GM19463 (cell line): ENCODE data around the gene TMEM174.

Experiments
- ATAC-seq: cut with Tn5 transposase; IDR thresholded peaks from one replicate; pipeline ENCODE4 v1.9.1; 2021; ENCODE audit warnings: mild to moderate bottlenecking, moderate library complexity; ENCODE audit not compliant: unreplicated experiment

TMEM174 gene, protein sequence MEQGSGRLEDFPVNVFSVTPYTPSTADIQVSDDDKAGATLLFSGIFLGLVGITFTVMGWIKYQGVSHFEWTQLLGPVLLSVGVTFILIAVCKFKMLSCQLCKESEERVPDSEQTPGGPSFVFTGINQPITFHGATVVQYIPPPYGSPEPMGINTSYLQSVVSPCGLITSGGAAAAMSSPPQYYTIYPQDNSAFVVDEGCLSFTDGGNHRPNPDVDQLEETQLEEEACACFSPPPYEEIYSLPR

DNA sequence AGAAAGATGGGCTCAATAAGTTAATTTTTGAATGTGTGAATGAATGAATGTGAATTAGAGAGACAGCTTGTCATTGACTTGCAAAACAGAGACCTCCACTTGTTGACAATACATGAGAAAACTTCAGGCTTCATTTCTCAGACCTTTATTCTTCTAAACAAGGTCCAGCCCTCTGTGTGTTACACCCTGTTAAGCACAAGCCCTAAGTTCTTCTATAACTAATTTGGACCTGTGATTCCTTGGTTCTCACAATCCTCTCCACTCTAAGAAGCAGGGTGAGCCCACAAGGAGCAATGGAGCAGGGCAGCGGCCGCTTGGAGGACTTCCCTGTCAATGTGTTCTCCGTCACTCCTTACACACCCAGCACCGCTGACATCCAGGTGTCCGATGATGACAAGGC lies at the start of gene TMEM174:
Gene TMEM174, plus strand, starts transcription at position 243 of the 400 bp plus-strand sequence. Its CDS starts 51 bp downstream, at position 294.
- ATAC-seq: no peak

DNA sequence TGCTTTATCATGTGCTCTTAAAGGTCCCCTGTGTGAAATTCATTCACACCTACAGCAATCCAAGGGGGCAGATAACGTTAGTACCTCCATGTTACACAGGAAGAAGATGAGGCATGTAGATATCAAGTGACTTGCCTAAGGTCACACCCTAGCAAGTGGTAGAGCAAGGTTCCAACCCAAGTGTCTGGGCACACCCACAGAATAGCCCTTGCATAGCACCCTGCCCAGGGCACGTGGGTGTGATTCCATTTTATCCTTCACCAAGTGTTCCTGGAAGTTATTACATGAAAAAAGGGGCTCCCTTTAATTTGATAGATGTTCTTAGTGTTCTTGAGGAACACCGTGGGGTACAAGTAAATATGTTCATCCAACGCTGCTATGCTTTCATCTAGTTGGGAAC lies 47.7 kb upstream of the TMEM174 start:
- no peak for ATAC-seq

DNA sequence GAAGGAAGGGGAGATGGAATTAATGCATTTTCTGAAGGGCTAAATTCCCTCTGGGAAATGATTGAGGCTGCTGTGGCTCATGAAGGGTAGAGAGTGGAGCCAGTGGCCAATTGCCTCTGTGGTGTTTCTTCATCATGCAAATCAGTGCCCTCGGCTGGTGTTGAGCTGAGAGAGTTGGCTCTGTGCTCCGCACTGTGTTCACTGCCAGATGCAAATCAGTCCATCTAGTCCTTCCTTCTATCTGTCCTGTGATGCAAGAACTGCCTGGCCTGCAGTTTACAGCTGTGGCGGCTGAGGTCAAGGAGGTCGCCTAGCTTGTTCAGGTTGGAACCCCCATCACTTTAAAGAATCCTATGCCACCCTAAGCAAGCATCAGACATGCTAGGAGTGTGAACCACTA lies 46.6 kb upstream of the TMEM174 start:
- no peak for ATAC-seq

DNA sequence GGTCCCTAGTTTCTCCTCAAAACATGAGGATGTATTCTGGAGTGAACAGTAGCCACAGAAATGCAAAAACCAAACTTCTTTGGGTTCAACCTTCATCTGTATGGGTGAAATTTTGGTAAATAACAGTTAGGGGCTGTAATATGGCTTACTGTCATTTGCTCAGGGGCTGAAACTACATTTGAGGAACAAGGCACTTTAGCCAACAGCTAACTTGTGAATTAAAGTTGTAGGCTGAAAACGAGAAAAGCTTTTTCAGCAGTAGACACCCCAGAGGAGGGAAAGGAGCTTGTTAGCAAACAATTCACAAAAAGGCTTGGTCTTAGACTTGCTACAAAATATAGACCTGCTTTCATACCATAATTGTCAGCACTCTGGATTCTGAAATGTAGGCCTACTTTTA lies 46.0 kb upstream of the TMEM174 start:
- ATAC-seq: no peak

DNA sequence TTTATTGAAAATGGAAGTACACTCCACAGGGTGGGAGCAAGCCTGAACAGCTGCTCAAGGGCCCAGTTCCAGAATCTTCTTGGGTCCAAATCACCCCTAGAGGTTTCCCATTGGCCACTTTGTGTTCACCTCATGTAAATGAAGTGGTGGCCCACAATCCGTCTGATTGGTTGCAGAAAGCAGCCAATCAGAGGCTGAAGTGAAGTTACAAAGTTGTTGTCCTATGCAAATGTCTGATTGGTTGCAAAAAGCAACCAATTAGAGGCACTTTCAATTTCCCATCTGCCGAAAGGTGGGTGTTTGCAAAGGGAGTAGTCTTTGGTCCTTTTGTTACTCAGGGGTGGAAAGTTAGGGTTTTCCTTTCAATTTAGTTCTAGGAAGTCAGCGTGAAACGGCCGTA lies 43.9 kb upstream of the TMEM174 start:
- ATAC-seq: no peak

DNA sequence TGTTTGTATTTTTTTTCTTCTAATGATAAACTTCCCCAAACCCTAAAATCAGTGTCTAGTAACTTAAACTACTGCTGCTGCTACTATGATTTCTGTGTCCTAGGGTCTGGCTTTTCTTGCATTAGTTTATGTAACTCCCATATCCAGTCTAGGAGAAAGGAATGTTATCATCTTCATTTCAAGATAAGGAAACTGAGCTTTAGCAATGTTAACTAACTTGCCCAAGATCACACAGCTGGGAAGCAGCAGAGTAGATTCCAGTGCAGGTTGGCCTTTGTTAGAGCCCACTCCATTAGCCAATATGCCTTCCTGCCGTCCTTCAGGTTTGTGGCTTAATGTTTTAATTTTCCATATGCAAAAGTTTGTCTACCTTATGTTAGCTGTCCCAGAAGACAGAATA lies 42.2 kb upstream of the TMEM174 start:
- no peak for ATAC-seq

DNA sequence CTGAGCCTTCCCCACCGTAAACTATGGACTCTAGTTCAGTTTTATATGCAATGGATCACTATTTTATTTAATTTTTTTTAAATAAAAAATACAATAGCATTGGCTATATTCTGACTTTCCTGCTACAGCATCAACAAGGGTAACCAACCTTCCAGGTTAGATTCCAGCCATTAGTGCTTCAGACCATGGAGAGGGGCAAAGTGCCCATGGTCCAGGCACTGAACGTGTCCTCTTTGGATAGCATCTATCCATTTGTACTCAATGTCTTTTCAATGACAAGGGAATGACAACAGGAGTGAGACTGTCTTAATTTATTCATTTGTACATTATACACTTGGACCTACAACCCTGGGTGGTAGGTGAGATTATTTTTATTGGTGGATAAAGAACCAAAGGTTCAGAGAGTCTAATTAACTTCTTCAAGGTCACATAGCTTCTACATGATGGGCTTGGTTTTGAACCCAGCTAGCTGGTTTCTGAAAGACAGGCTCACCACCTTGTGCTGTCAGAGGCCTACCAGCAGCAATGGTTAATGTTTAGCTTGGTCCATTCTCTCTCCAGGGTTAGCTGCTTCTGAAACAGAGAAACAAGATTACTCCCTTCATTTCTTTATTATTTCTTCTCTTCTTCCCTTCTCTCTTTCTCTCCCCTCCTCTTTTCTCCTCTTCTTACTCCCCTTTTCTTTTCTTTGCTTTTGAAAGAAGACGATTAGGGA lies 41.1 kb upstream of the TMEM174 start:
- ATAC-seq: no peak

DNA sequence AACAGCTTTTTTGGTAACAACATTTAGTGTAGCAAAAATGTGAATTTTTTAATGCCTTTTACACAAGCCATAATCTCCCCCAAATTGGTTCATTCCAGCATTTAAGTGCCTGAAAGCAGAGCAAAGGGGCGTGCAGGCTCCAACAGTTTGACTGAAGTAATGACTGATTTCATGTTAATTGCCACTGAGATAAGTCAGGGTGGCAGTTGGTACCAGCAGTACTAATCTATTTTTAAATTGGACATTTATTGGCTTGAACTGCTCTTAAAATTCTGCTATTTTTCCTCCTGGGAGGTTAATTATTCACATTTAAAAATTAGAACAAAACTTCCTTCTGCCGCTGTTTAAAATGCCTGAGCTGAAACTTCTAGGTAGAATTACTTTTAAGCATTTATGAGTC lies 40.2 kb upstream of the TMEM174 start:
- ATAC-seq: no peak

DNA sequence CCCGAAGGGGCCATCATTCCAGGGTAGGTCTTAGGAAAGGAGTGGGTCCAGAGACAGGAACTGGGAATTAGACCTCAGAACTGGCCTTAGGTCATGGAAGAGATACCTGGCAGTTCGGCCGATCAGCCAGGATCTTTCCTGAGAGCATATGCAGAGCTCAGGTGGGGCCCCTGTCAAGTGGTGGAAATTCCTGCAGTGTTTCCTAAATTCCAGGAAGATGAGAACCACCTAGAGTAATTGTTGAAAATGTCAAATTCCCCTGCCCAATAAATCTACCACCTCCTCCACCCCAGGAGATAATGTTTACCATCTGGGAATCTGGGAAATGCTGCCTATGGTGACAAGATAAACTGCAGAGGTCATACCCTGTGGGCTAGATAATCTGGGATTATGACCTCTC lies 38.0 kb upstream of the TMEM174 start:
- no peak for ATAC-seq

DNA sequence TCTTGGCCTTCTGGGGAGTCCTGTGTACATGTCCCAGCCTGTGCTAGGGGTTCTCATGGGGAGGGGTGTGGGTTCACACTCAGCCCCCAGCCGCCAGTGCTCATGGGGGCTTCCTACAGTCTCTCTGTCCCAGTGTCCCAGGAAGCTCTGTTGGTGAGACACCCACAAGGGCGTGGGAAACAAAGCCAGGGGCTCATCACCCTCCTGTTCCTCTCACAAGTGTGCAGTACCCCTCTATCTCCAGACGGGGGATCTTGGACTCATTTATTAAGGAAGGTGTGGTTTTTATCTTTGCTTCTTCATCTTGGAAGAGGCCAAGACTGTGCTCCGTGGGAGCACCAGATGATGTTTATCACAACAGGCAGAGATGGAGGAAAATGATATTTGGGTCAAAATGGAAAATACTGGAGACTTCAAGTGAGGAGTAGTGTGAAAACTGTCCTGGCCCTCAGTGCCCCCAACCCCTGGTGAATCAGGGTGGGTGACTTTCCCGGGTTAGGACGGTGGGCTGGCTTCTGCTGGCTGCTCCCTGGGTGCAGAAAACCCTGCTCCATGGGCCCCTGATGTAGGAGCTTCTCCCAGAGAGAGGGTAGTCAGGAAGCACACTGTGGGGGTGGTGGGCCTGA lies 37.5 kb upstream of the TMEM174 start:
- peak; percentile 47 for ATAC-seq

DNA sequence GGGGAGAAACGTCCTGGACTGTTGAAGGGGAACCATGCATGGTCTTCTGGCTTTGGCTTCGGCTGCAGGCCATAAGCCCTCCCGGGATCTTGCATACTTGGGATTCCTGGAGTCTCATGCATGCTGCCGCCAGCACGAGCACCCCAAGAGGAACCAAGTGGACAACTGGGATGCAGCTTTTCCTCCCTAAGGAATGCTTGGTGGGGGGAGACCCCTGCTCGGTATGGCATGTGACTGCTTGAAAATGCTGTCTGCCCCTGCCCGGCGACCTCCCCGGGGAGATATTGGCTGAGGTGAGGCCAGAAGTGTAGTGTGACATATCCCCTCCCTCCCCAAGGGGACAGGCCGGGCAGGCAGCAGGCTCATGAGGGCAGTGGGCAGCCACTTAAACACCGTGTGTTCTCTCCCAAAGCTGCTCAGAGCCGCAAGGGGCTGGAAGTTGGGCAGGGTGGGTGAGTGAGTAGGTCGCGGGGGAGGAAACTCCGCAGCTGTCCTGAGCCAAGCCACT lies 36.9 kb upstream of the TMEM174 start:
- no peak for ATAC-seq

DNA sequence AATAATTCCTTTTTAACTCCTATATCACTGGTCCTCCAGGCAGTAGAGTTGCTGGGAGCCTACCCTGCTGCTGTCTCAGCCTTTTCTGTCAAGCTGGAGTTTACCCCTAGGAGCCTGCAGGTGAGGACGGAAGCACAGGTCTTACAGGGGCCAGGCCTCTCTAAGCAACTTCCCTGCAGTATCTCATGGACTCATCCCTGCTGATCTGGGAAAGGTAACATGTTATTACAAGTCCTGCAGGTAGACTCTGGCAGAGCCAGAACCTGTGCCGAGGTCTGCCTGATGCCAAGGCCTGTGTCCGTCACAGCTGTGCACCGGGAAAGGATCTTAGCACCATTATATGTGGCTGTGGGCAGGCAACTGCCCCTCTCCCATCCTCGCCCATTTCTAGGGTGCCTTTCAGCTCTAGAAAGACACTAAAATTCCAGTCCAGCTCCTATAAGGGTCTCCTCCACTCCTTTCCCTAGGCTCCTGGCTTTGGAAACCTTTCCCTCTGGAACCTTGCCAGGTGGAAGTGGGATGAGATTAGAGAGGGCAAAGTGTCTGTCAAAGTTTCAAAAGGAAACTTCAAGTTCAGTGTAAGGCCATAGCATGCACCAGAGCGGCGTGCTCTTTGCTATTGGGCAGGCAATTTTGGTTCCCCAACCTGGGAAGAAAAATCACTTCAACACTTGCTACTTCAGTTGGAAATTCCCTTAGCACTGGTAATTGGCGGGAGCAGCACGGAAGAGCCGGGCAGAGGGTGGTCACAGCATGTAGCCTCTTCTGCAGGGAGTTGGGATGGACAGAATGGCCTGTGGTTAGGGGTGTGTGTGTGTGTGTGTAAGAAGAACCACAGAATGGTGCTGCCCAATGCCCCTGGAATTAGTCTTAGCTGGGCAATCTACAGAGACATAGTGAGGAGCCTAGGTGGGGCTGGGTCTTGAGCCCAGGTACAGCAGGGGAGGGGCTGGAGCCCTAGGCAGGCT lies 35.1 kb upstream of the TMEM174 start:
- no peak for ATAC-seq

DNA sequence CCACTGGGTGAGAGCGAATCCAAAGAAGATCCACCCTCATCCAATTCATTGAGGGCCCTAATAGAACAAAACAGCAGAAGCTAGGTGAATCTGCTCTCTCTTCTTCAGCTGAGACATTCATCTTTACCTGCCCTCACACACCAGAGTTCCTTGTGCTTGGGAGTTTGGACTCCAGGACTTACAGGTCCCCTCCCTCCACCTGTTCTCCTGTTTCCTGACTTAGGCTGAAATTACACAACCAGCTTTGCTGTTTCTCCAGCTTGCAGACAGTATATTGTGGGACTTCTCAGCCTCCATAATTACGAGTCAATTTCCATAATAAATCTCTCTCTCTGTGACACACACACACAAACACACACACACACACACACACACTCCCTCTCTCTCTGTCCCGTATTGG lies 33.5 kb upstream of the TMEM174 start:
- no peak for ATAC-seq

DNA sequence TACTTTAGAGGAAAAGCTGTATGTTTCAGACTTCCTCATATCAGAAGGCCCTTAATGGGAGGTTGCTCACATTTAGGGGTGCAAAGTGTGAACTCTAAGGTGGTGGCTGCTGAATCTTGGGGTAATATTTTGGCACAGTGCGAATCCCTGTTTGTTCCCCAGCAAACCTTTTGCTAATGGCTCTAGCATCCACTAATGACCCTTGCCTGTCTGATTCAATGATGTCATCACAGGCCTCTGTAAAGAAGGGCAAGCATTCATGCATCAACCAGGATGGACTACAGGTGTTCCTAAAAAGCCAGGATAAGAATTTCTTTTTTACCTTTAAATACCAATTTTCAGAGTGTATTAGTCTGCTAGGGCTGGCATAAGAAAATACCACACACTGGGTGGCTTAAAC lies 32.2 kb upstream of the TMEM174 start:
- no peak for ATAC-seq

DNA sequence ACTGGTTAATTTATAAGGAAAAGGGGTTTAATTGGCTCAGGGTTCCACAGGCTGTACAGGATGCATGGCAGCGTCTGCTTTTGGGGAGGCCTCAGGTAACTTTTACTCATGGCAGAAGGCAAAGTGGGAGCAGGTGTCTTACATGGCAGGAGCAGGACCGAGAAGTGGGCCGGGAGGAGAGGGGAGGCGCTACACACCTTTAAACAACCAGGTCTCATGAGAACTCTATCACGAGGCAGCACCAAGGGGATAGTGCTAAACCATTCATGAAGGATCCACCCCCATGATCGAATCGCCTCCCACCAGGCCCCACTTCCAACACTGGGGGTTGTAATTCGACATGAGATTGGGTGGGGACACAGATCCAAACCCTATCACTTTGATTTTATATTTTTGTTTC lies 31.0 kb upstream of the TMEM174 start:
- no peak for ATAC-seq

DNA sequence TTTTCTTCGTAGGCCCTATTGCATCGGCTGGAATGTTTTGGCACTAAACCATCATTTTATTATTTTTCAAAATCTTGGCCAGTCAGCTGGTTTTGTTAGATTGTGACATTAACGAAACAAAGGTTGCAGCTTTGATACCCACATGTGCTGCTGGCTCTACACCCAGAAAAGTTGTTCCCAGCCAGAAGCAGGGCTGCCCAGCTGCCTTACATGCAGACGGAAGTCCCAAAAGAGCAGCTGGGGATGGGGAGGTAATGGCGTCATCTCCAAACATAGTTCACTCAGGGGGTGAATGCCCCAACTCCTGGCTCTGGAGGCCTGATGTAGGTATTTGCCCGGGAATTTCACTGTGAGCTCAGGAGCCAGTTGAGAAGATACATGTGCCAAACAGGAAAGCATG lies 29.3 kb upstream of the TMEM174 start:
- no peak for ATAC-seq

DNA sequence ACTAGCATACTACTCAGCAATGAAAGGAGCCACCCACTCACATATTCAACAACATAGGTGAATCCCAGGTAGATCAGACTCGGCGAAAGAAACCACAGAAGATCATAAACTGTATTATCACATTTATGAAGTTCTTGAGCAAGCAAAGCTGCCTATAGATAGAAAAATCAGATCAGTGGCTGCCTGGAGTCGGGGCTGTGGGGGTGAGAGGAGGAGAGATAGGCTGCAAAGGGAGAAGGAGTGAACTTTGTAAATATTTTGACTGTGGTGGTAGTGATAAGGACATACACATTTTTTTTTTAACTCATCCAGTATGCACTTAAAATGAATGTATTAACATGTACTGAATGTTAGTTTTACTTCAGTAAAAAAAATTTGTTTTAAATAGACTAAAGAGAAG lies 23.5 kb upstream of the TMEM174 start:
- no peak for ATAC-seq

DNA sequence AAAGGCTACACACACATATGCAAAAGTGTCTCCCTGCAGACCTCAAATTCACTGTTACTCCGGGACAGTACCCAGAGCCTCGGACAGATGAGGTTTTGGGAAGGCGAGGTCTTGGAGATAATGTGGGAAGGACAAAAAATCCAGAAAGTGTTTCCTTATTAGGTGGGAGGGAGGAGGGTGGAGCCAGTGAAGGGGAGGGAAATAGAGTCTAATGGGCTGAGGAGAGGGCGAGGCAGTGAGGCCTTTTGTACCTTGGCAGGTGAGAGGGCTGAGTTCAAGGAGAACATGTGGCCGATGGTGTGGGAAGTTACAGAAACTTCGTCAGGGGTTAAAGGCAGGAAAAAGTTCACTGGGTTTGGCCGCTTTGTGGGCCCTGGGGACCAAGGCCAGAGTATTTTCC lies 22.1 kb upstream of the TMEM174 start:
- no peak for ATAC-seq

DNA sequence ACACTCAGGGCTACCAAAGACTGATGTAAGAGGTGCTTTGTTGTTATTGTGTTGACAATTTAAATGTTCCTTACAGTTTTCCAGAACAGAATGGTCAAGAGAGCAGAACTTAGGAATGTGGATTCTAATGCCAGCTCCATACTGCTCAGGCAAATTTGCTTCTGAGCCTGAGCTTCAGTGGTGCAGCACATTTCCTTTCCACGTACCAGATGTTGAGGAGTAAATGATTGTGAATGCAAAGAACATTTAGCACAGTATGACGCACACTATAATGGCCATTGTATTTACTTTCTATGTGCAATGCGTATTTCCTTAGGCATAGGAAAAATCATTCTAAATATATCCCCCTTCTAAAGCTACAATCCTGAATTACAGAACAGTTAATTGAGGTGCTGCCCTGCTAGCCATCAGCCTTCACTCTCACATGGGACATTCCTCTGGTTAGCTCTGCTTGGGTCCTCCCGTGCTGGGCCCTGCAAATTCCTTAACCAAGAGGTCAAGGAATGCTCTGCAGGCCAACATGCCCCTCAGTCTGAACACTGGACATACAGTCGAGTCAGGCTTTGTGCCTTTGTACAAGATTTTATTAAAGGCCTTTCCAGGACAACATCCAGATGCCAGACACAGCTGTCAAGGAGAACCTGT lies 21.1 kb upstream of the TMEM174 start:
- no peak for ATAC-seq
